Hepatocyte (in vitro differentiated cells): ENCODE data around the gene GALNT14. TPM values are rescaled to one million over a fixed set of nuclear protein-coding genes. Genes with fewer than 3 reads are reported as not detected.

ENCODE experiments used
- DNase-seq: peaks from one replicate; pipeline ENCODE4 v3.0.0-alpha.2; 2016; ENCODE audit warnings: low spot score
- H2AFZ ChIP-seq: fragments of 200-600 bp; sonication (generic); 2 replicates; pipeline ENCODE4 v1.6.0; 2016; ENCODE audit warnings: antibody characterized with exemption, mild to moderate bottlenecking
- H3K27ac ChIP-seq: fragments of 200-600 bp; sonication (generic); 2 replicates; pipeline ENCODE4 v1.5.1; 2016; ENCODE audit warnings: mild to moderate bottlenecking
- H3K27me3 ChIP-seq: fragments of 200-600 bp; sonication (generic); 2 replicates; pipeline ENCODE4 v1.6.1; 2016
- H3K36me3 ChIP-seq: fragments of 200-600 bp; sonication (generic); replicated peaks from 2 replicates; pipeline ENCODE4 v1.5.1; 2016; ENCODE audit warnings: low read depth; ENCODE audit not compliant: insufficient read depth
- H3K4me1 ChIP-seq: fragments of 200-600 bp; sonication (generic); 2 replicates; pipeline ENCODE4 v1.5.1; 2016; ENCODE audit warnings: mild to moderate bottlenecking, moderate library complexity; ENCODE audit not compliant: insufficient read depth
- H3K4me2 ChIP-seq: fragments of 200-600 bp; sonication (generic); 2 replicates; pipeline ENCODE4 v1.6.0; 2016
- H3K4me3 ChIP-seq: fragments of 200-600 bp; sonication (generic); 2 replicates; pipeline ENCODE4 v1.5.1; 2016; ENCODE audit warnings: mild to moderate bottlenecking
- H3K79me2 ChIP-seq: fragments of 200-600 bp; sonication (generic); 2 replicates; pipeline ENCODE4 v1.6.0; 2017; ENCODE audit warnings: mild to moderate bottlenecking
- H3K9me2 ChIP-seq: fragments of 200-600 bp; sonication (generic); replicated peaks from 2 replicates; pipeline ENCODE4 v1.6.0; 2017; ENCODE audit warnings: mild to moderate bottlenecking; ENCODE audit not compliant: insufficient read depth
- H3K9me3 ChIP-seq: fragments of 200-600 bp; sonication (generic); 2 replicates; pipeline ENCODE4 v1.5.1; 2016; ENCODE audit warnings: low read depth, mild to moderate bottlenecking
- H4K20me1 ChIP-seq: fragments of 200-600 bp; sonication (generic); 2 replicates; pipeline ENCODE4 v1.6.0; 2016; ENCODE audit warnings: mild to moderate bottlenecking; ENCODE audit not compliant: insufficient read depth, poor library complexity, severe bottlenecking
- EZH2 ChIP-seq: fragments of 200-600 bp; sonication (generic); IDR thresholded peaks from 2 replicates; pipeline ENCODE4 v1.6.1; 2016; ENCODE audit warnings: antibody characterized with exemption, mild to moderate bottlenecking, borderline replicate concordance
- EZH2phosphoT487 ChIP-seq: fragments of 200-600 bp; sonication (generic); IDR thresholded peaks from one replicate; pipeline ENCODE4 v1.6.1; 2018; ENCODE audit warnings: antibody characterized with exemption, mild to moderate bottlenecking, low read depth, moderate library complexity; ENCODE audit not compliant: unreplicated experiment, severe bottlenecking
- WGBS: methylation state at CpG from one replicate; pipeline ENCODE4 v1.1.6; 2016; ENCODE audit warnings: low lambda C conversion rate; ENCODE audit errors: missing lambda C conversion rate; 5-methylcytosine and 5-hydroxymethylcytosine counted together
- polyA plus RNA-seq: library from polyadenylated mRNA; unstranded; fragments of >200 nt; fragmentation: Nextera tagmentation; extraction: Ambion mirVana; gene quantifications from 2 replicates; pipeline ENCODE4 v1.2.1, GENCODE V29; 2016
- total RNA-seq: library from RNA; depleted of rRNA; stranded (reverse); fragments of >200 nt; gene quantifications from 2 replicates; pipeline ENCODE4 v1.2.3, GENCODE V29; 2014
- TF ChIP-seq, protein P1 (sequence below): fragments of 200-600 bp; sonication (generic); IDR thresholded peaks from 2 replicates; pipeline ENCODE4 v1.5.1; 2016; ENCODE audit warnings: antibody characterized with exemption, mild to moderate bottlenecking; ENCODE audit not compliant: poor library complexity

The GALNT14 gene
- total and polyA plus RNA-seq, 2 experiments from 2014 or later: 2.2 to 2.9 TPM

- no peaks in the 10 kb centered on the region for H3K9me2 ChIP-seq
- no peaks in the 10 kb centered on the region for H4K20me1 ChIP-seq
- no peak overlapping the region for H3K4me3 ChIP-seq
- no peaks in the 10 kb centered on the region for H3K4me1 ChIP-seq
- H3K79me2 ChIP-seq: no peaks in the 10 kb centered on the region
- no peak overlapping the region for H2AFZ ChIP-seq
- H3K27me3 ChIP-seq: no peaks in the 10 kb centered on the region
- H3K27ac ChIP-seq: no peak overlapping the region
- no peak for DNase-seq
- TF ChIP-seq, protein P1, sequence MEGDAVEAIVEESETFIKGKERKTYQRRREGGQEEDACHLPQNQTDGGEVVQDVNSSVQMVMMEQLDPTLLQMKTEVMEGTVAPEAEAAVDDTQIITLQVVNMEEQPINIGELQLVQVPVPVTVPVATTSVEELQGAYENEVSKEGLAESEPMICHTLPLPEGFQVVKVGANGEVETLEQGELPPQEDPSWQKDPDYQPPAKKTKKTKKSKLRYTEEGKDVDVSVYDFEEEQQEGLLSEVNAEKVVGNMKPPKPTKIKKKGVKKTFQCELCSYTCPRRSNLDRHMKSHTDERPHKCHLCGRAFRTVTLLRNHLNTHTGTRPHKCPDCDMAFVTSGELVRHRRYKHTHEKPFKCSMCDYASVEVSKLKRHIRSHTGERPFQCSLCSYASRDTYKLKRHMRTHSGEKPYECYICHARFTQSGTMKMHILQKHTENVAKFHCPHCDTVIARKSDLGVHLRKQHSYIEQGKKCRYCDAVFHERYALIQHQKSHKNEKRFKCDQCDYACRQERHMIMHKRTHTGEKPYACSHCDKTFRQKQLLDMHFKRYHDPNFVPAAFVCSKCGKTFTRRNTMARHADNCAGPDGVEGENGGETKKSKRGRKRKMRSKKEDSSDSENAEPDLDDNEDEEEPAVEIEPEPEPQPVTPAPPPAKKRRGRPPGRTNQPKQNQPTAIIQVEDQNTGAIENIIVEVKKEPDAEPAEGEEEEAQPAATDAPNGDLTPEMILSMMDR: no peak
- no peak for TF ChIP-seq EZH2
- 59% methylated on average over 2 of the region's 2 CpGs for WGBS
- no peaks in the 10 kb centered on the region for H3K36me3 ChIP-seq
- H3K9me3 ChIP-seq: no peaks in the 10 kb centered on the region
- H3K4me2 ChIP-seq: no peak overlapping the region
These were observed 40.2 kb downstream of the GALNT14 start for GRCh38 chr2:31097962-31098613.

- H4K20me1 ChIP-seq: no peaks in the 10 kb centered on the region
- no peaks in the 10 kb centered on the region for H3K36me3 ChIP-seq
- H3K9me3 ChIP-seq: no peaks in the 10 kb centered on the region
- no peaks in the 10 kb centered on the region for H3K4me1 ChIP-seq
- no peaks in the 10 kb centered on the region for H3K79me2 ChIP-seq
- no peak overlapping the region for H3K4me3 ChIP-seq
- H3K27me3 ChIP-seq: no peaks in the 10 kb centered on the region
- TF ChIP-seq EZH2phosphoT487: no peak
- TF ChIP-seq, protein P1: no peak
- TF ChIP-seq EZH2: no peak
- 88% methylated on average over 7 of the region's 7 CpGs for WGBS
- no peak overlapping the region for H3K4me2 ChIP-seq
- DNase-seq: no peak
- H2AFZ ChIP-seq: no peak overlapping the region
- no peak overlapping the region for H3K27ac ChIP-seq
- no peaks in the 10 kb centered on the region for H3K9me2 ChIP-seq
These were observed 48.1 kb downstream of the GALNT14 start for GRCh38 chr2:31090188-31090587.

- H3K79me2 ChIP-seq: no peaks in the 10 kb centered on the region
- H3K4me3 ChIP-seq: no peak overlapping the region
- no peaks in the 10 kb centered on the region for H3K27me3 ChIP-seq
- no peak overlapping the region for H3K4me2 ChIP-seq
- no peaks in the 10 kb centered on the region for H3K36me3 ChIP-seq
- H3K9me3 ChIP-seq: no peaks in the 10 kb centered on the region
- H2AFZ ChIP-seq: no peak overlapping the region
- no peak for DNase-seq
- no peaks in the 10 kb centered on the region for H3K4me1 ChIP-seq
- H3K9me2 ChIP-seq: no peaks in the 10 kb centered on the region
- no peaks in the 10 kb centered on the region for H4K20me1 ChIP-seq
- H3K27ac ChIP-seq: no peak overlapping the region
- TF ChIP-seq EZH2 (no peak), EZH2phosphoT487 (no peak)
- TF ChIP-seq, protein P1: no peak
- WGBS: 90% methylated on average over 2 of the region's 2 CpGs
These were observed 48.6 kb downstream of the GALNT14 start for GRCh38 chr2:31089645-31090044.
